Tibial nerve (tissue), 4 donors: ENCODE results near the gene CWC25. TPM values are rescaled to one million over a fixed set of nuclear protein-coding genes. Genes with fewer than 3 reads are reported as not detected.
"Not testable (repeated sequence)": the region's sequence is repeated elsewhere in the genome, so short reads cannot be mapped to it uniquely, and the experiment has no call there.

Experiments
- DNase-seq, 2 donors: peaks; one replicate each; pipeline ENCODE4 v3.0.0-alpha.2; 2019; ENCODE audit warnings: low spot score in 2 of 2
- H3K27ac ChIP-seq, 4 donors: fragments of 200-600 bp; sonication (generic) in 3 of 4; one replicate each; pipeline ENCODE4 v1.5.1; 2017 to 2019; ENCODE audit warnings: mild to moderate bottlenecking in 1 of 4
- H3K27me3 ChIP-seq, 2 donors: fragments of 200-600 bp; sonication (generic) in 1 of 2; one replicate each; pipeline versions ENCODE4 v1.5.1 to v1.6.0; 2017 to 2019
- H3K36me3 ChIP-seq, 3 donors: fragments of 200-600 bp; sonication (generic); one replicate each; pipeline ENCODE4 v1.5.1; 2018 to 2019
- H3K4me1 ChIP-seq, 4 donors: fragments of 200-600 bp; sonication (generic) in 3 of 4; one replicate each; pipeline ENCODE4 v1.5.1; 2017 to 2019
- H3K4me3 ChIP-seq, 4 donors: fragments of 200-600 bp; sonication (generic) in 3 of 4; one replicate each; pipeline ENCODE4 v1.5.1; 2017 to 2019; ENCODE audit warnings: mild to moderate bottlenecking in 1 of 4, moderate library complexity in 1 of 4
- H3K9me3 ChIP-seq, 4 donors: fragments of 200-600 bp; sonication (generic) in 3 of 4; one replicate each; pipeline ENCODE4 v1.5.1; 2017 to 2019
- CTCF ChIP-seq, 5 experiments: fragments of 200-600 bp in 3 of 5; fragments of 450-650 bp in 2 of 5; sonication (generic) in 3 of 5; IDR thresholded peaks; one replicate each; pipeline ENCODE4 v1.5.1; 2016 to 2019; ENCODE audit warnings: antibody characterized with exemption in 5 of 5, mild to moderate bottlenecking in 3 of 5, moderate library complexity in 2 of 5
- EP300 ChIP-seq, 2 donors: sonication (generic); formaldehyde crosslinking; IDR thresholded peaks; one replicate each; pipeline ENCODE4 v1.6.1; 2017; ENCODE audit warnings: antibody characterized with exemption in 2 of 2, mild to moderate bottlenecking in 1 of 2
- POLR2A ChIP-seq, 2 donors: fragments of 450-650 bp; IDR thresholded peaks; one replicate each; pipeline ENCODE4 v1.6.1; 2017; ENCODE audit warnings: antibody characterized with exemption in 2 of 2, mild to moderate bottlenecking in 2 of 2, moderate library complexity in 2 of 2
- WGBS, 2 donors: methylation state at CpG; one replicate each; pipeline ENCODE4 v1.1.5; 2018; 5-methylcytosine and 5-hydroxymethylcytosine counted together
- total RNA-seq, 4 donors: library from RNA; depleted of rRNA; stranded (reverse); fragments of >200 nt; gene quantifications; one replicate each; pipeline ENCODE4 v1.1.0, GENCODE V29; 2016

Gene CWC25
- total RNA-seq, 4 donors from 2014 or later: 19.0 to 43.3 (median 24.9) TPM

GRCh38 chr17:38867968-38868816 is 43.1 kb upstream of the CWC25 start:
- Histone ChIP-seq H3K9me3 (no peaks in the 10 kb centered on the region), H3K36me3 (no peaks in the 10 kb centered on the region), H3K27me3 (no peaks in the 10 kb centered on the region), H3K4me3 (peak overlapping the region; percentile 68 to 97 (median 93)), H3K4me1 (peaks cover 0 to 39% (median 20%) of the 10 kb centered on the region in 4 donors), H3K27ac (peak overlapping the region; percentile 89 to 97 (median 92))
- TF ChIP-seq POLR2A (IDR thresholded peaks at IDR 0.05): no peak
- peak; percentile 21 to 65 for TF ChIP-seq EP300 (IDR thresholded peaks at IDR 0.05)
- 15 to 16% methylated on average over 25 of the region's 25 CpGs for WGBS, 2 donors
- peak; percentile 56 to 64 for DNase-seq

GRCh38 chr17:38867179-38867967 is 42.3 kb upstream of the CWC25 start:
- TF ChIP-seq CTCF (IDR thresholded peaks at IDR 0.05) (peak in 3 of 5 experiments; percentile 29 to 34 (median 34)), EP300 (IDR thresholded peaks at IDR 0.05) (peak in 1 of 2 donors; percentile 32), POLR2A (IDR thresholded peaks at IDR 0.05) (no peak)
- Histone ChIP-seq H3K9me3 (no peaks in the 10 kb centered on the region), H3K36me3 (no peaks in the 10 kb centered on the region), H3K4me1 (peaks cover 0 to 30% (median 12%) of the 10 kb centered on the region in 4 donors), H3K27me3 (no peaks in the 10 kb centered on the region), H3K27ac (peak overlapping the region; percentile 89 to 97 (median 92)), H3K4me3 (peak overlapping the region; percentile 68 to 97 (median 93))
- WGBS, 2 donors: 23 to 38% methylated on average over 31 of the region's 31 CpGs
- DNase-seq: peak in 1 of 2 donors; percentile 81

- Histone ChIP-seq H3K9me3 (no peaks in the 10 kb centered on the region), H3K27ac (no peak overlapping the region), H3K27me3 (no peaks in the 10 kb centered on the region), H3K4me3 (no peak overlapping the region), H3K36me3 (no peaks in the 10 kb centered on the region), H3K4me1 (peaks cover 0 to 17% (median 4%) of the 10 kb centered on the region in 4 donors)
- WGBS, 2 donors: 55 to 63% methylated on average over 11 of the region's 11 CpGs
- TF ChIP-seq CTCF (IDR thresholded peaks at IDR 0.05): no peak
- TF ChIP-seq POLR2A (IDR thresholded peaks at IDR 0.05): no peak
- TF ChIP-seq EP300 (IDR thresholded peaks at IDR 0.05): no peak
- no peak for DNase-seq
Observed at GRCh38 chr17:38864636-38865398, 39.7 kb upstream of the CWC25 start.

- H3K4me1 ChIP-seq: no peaks in the 10 kb centered on the region
- no peak overlapping the region for H3K27ac ChIP-seq
- no peaks in the 10 kb centered on the region for H3K9me3 ChIP-seq
- no peaks in the 10 kb centered on the region for H3K27me3 ChIP-seq
- TF ChIP-seq CTCF (IDR thresholded peaks at IDR 0.05) (no peak), EP300 (IDR thresholded peaks at IDR 0.05) (no peak), POLR2A (IDR thresholded peaks at IDR 0.05) (no peak)
- 18 to 27% methylated on average over 8 of the region's 8 CpGs for WGBS, 2 donors
- H3K36me3 ChIP-seq: no peaks in the 10 kb centered on the region
- no peak overlapping the region for H3K4me3 ChIP-seq
- DNase-seq: no peak
Observed at GRCh38 chr17:38861399-38861843, 36.3 kb upstream of the CWC25 start.

GRCh38 chr17:38857271-38857670 is 32.1 kb upstream of the CWC25 start:
- Histone ChIP-seq H3K36me3 (no peaks in the 10 kb centered on the region), H3K4me3 (no peak overlapping the region), H3K27me3 (no peaks in the 10 kb centered on the region), H3K9me3 (no peaks in the 10 kb centered on the region), H3K4me1 (peaks cover 0 to 13% (median 10%) of the 10 kb centered on the region in 4 donors), H3K27ac (no peak overlapping the region)
- 65 to 72% methylated on average over 5 of the region's 5 CpGs for WGBS, 2 donors
- TF ChIP-seq CTCF (IDR thresholded peaks at IDR 0.05): no peak
- TF ChIP-seq EP300 (IDR thresholded peaks at IDR 0.05): no peak
- no peak for TF ChIP-seq POLR2A (IDR thresholded peaks at IDR 0.05)
- DNase-seq: no peak

- WGBS, 2 donors: 85 to 87% methylated on average over 28 of the region's 28 CpGs
- not testable (repeated sequence) for H3K27ac ChIP-seq, H3K4me3 ChIP-seq, H3K9me3 ChIP-seq, H3K27me3 ChIP-seq, DNase-seq
- H3K4me1 ChIP-seq: peaks cover 0 to 29% (median 20%) of the 10 kb centered on the region in 4 donors
- peaks cover 0 to 19% (median 8%) of the 10 kb centered on the region in 3 donors for H3K36me3 ChIP-seq
Observed at GRCh38 chr17:38855101-38855714, 30.1 kb upstream of the CWC25 start.
